Sigmoid colon (tissue), 7 donors: ENCODE results near the gene ATRAID. TPM values are rescaled to one million over a fixed set of nuclear protein-coding genes. Genes with fewer than 3 reads are reported as not detected.

Source experiments
- DNase-seq: peaks from one replicate; pipeline ENCODE4 v3.0.0-alpha.2; 2019
- H3K27ac ChIP-seq, 4 donors: fragments of 200-600 bp; sonication (generic); one replicate each; pipeline ENCODE4 v1.5.1; 2016 to 2019; ENCODE audit warnings: mild to moderate bottlenecking in 1 of 4
- H3K27me3 ChIP-seq, 3 donors: fragments of 200-600 bp; sonication (generic); one replicate each; pipeline ENCODE4 v1.5.1; 2019; ENCODE audit warnings: mild to moderate bottlenecking in 1 of 3
- H3K36me3 ChIP-seq, 4 donors: fragments of 200-600 bp; sonication (generic); one replicate each; pipeline ENCODE4 v1.5.1; 2016 to 2019
- H3K4me1 ChIP-seq, 4 donors: fragments of 200-600 bp; sonication (generic); one replicate each; pipeline ENCODE4 v1.5.1; 2017 to 2019
- H3K4me3 ChIP-seq, 4 donors: fragments of 200-600 bp; sonication (generic); one replicate each; pipeline ENCODE4 v1.5.1; 2017 to 2019; ENCODE audit warnings: mild to moderate bottlenecking in 2 of 4, moderate library complexity in 1 of 4
- H3K9me3 ChIP-seq, 4 donors: fragments of 200-600 bp in 3 of 4; sonication (generic) in 3 of 4; one replicate each; pipeline versions ENCODE4 v1.5.1 to v1.6.1; 2013 to 2019
- CTCF ChIP-seq, 4 experiments: fragments of 450-650 bp in 3 of 4; fragments of 200-600 bp in 1 of 4; IDR thresholded peaks; one replicate each; pipeline ENCODE4 v1.5.1; 2016 to 2019; ENCODE audit warnings: antibody characterized with exemption in 4 of 4, mild to moderate bottlenecking in 3 of 4, moderate library complexity in 2 of 4
- EP300 ChIP-seq, 4 donors: sonication (generic); formaldehyde crosslinking; IDR thresholded peaks; one replicate each; pipeline ENCODE4 v1.6.1; 2017; ENCODE audit warnings: antibody characterized with exemption in 4 of 4
- POLR2A ChIP-seq, 2 donors: fragments of 450-650 bp; IDR thresholded peaks; one replicate each; pipeline ENCODE4 v1.6.1; 2016; ENCODE audit warnings: antibody characterized with exemption in 2 of 2, mild to moderate bottlenecking in 2 of 2, moderate library complexity in 2 of 2
- POLR2AphosphoS5 ChIP-seq, 4 donors: sonication (generic); formaldehyde crosslinking; IDR thresholded peaks; one replicate each; pipeline ENCODE4 v1.6.1; 2017; ENCODE audit warnings: antibody characterized with exemption in 4 of 4
- WGBS, 2 donors: extraction: QIAGEN DNeasy Blood & Tissue Kit; methylation state at CpG; one replicate each; pipeline ENCODE4 v1.1.7; 2013; 5-methylcytosine and 5-hydroxymethylcytosine counted together
- intact Hi-C: fragments of 100-400 bp; cut with DNase I; formaldehyde crosslinking; loops from one replicate; pipeline ENCODE4 v1.15.1; 2023
- polyA plus RNA-seq, 3 donors: library from polyadenylated mRNA; stranded (reverse); fragments of 200-250 nt; gene quantifications; one replicate each; pipeline ENCODE4 v1.2.3, GENCODE V29; 2013
- total RNA-seq, 4 donors: library from RNA; depleted of rRNA; stranded (reverse); fragments of >200 nt; gene quantifications; one replicate each; pipeline ENCODE4 v1.1.0, GENCODE V29; 2016
- donor health status: healthy with polysubstance abuse.
- donor health status: Bipolar disorder and iron deficiency.
- donor health status: healthy.

Gene ATRAID
- total and polyA plus RNA-seq, 7 donors: 58.5 to 226 (median 128) TPM

GRCh38 chr2:27236626-27237025, 24.8 kb downstream of the ATRAID start:
- intact Hi-C loops: no loop called here
- DNase-seq: peak; percentile 40
- Histone ChIP-seq H3K27ac (no peak overlapping the region), H3K27me3 (no peaks in the 10 kb centered on the region), H3K4me1 (no peaks in the 10 kb centered on the region), H3K4me3 (no peak overlapping the region), H3K9me3 (no peaks in the 10 kb centered on the region), H3K36me3 (peaks cover 30 to 100% (median 83%) of the 10 kb centered on the region in 4 donors)
- WGBS, 2 donors: 95 to 98% methylated on average over 3 of the region's 3 CpGs
- TF ChIP-seq CTCF (IDR thresholded peaks at IDR 0.05) (no peak), POLR2AphosphoS5 (IDR thresholded peaks at IDR 0.05) (no peak), EP300 (IDR thresholded peaks at IDR 0.05) (no peak), POLR2A (IDR thresholded peaks at IDR 0.05) (no peak)

GRCh38 chr2:27237341-27237945, 25.6 kb downstream of the ATRAID start:
- no peaks in the 10 kb centered on the region for H3K4me1 ChIP-seq
- H3K27ac ChIP-seq: no peak overlapping the region
- peak; percentile 45 for DNase-seq
- no peak for TF ChIP-seq CTCF (IDR thresholded peaks at IDR 0.05)
- TF ChIP-seq POLR2AphosphoS5 (IDR thresholded peaks at IDR 0.05): no peak
- TF ChIP-seq POLR2A (IDR thresholded peaks at IDR 0.05): no peak
- no peak for TF ChIP-seq EP300 (IDR thresholded peaks at IDR 0.05)
- 96% methylated on average over 15 of the region's 15 CpGs for WGBS, 2 donors
- intact Hi-C loops: no loop called here
- no peaks in the 10 kb centered on the region for H3K27me3 ChIP-seq
- no peak overlapping the region for H3K4me3 ChIP-seq
- peaks cover 30 to 100% (median 81%) of the 10 kb centered on the region in 4 donors for H3K36me3 ChIP-seq
- H3K9me3 ChIP-seq: no peaks in the 10 kb centered on the region

GRCh38 chr2:27238976-27239375, 27.1 kb downstream of the ATRAID start:
- intact Hi-C loops: no loop called here

GRCh38 chr2:27240406-27240805, 28.6 kb downstream of the ATRAID start:
- Histone ChIP-seq H3K9me3 (no peaks in the 10 kb centered on the region), H3K4me1 (no peaks in the 10 kb centered on the region), H3K4me3 (no peak overlapping the region), H3K36me3 (peaks cover 15 to 93% (median 62%) of the 10 kb centered on the region in 4 donors), H3K27ac (no peak overlapping the region), H3K27me3 (no peaks in the 10 kb centered on the region)
- TF ChIP-seq CTCF (IDR thresholded peaks at IDR 0.05) (no peak), POLR2A (IDR thresholded peaks at IDR 0.05) (no peak), POLR2AphosphoS5 (IDR thresholded peaks at IDR 0.05) (no peak), EP300 (IDR thresholded peaks at IDR 0.05) (no peak)
- intact Hi-C loops: no loop called here
- WGBS, 2 donors: 90 to 93% methylated on average over 9 of the region's 9 CpGs
- DNase-seq: no peak

More at GRCh38 chr2:27238976-27239375, 27.1 kb downstream of the ATRAID start:
- Histone ChIP-seq H3K4me3 (no peak overlapping the region), H3K9me3 (no peaks in the 10 kb centered on the region), H3K4me1 (no peaks in the 10 kb centered on the region), H3K27me3 (no peaks in the 10 kb centered on the region), H3K36me3 (peaks cover 23 to 100% (median 76%) of the 10 kb centered on the region in 4 donors), H3K27ac (no peak overlapping the region)
- 96 to 97% methylated on average over 8 of the region's 8 CpGs for WGBS, 2 donors
- TF ChIP-seq EP300 (IDR thresholded peaks at IDR 0.05) (no peak), POLR2A (IDR thresholded peaks at IDR 0.05) (no peak), CTCF (IDR thresholded peaks at IDR 0.05) (no peak), POLR2AphosphoS5 (IDR thresholded peaks at IDR 0.05) (no peak)
- DNase-seq: no peak
